SK-N-SH (cell line): ENCODE data around the gene ELOVL3.

Experiments used
- RAD21 ChIP-seq: IDR thresholded peaks from 2 replicates; pipeline ENCODE4 v1.6.1; 2012; ENCODE audit warnings: mild to moderate bottlenecking, low read length
- RXRA ChIP-seq: IDR thresholded peaks from 2 replicates; pipeline ENCODE4 v1.4.0; 2012; ENCODE audit warnings: low read depth, mild to moderate bottlenecking, borderline replicate concordance
- SMC3 ChIP-seq: IDR thresholded peaks from 2 replicates; pipeline ENCODE4 v1.6.1; 2012; ENCODE audit warnings: low read depth, low read length, improper control_type of control experiment
- TF ChIP-seq, protein P1 (sequence below): fragments of 200-600 bp; sonication (generic); IDR thresholded peaks from 2 replicates; pipeline ENCODE4 v1.6.1; 2017; ENCODE audit warnings: antibody characterized with exemption, mild to moderate bottlenecking, moderate library complexity
- TF ChIP-seq, protein P2 (sequence below): fragments of 150-350 bp; IDR thresholded peaks from 2 replicates; pipeline ENCODE4 v1.6.1; 2016; ENCODE audit warnings: mild to moderate bottlenecking, low read depth, low read length

DNA sequence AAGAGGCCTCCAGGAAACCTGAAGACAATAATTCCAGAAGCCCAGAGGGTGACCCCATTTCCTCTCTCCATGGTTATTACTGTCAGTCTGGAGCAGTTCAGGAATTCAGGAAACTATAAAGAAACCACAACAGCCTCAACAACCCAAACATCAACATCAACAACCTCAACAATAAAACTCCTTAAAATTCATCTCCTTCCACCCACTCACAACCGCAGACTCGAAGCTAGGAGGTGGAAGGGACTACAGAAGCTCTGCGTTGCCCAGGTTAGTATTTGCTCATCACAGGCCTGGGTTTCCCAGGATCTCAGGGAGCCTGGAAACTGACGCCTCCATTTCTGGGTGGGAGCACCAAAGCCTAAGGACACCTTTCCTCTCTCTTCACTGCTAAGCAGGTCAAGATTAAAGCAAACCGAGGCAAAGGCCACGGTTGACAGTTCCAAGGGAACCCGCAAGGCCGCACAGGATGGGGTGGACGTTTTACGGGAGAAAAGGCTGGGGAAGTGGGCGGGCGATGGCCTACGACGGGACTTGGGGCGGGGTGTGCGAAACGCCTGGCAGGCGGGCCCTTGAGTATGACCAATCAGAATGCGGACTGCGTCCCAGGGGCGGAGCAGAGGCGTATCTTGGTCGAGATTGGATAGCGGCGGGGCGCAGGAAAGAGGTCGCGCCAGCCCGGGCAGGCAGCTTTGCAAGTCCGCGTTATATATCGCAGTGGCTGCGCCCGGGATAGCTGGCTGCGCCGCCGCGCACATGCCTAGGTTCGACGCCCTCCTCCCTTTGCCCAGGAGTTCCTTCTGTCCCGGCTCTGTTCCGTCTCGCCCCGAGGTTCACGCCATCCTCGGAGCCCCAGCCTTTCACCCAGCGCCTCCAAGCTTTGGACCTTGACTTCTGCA, at the start of gene ELOVL3:
- TF ChIP-seq, protein P1, sequence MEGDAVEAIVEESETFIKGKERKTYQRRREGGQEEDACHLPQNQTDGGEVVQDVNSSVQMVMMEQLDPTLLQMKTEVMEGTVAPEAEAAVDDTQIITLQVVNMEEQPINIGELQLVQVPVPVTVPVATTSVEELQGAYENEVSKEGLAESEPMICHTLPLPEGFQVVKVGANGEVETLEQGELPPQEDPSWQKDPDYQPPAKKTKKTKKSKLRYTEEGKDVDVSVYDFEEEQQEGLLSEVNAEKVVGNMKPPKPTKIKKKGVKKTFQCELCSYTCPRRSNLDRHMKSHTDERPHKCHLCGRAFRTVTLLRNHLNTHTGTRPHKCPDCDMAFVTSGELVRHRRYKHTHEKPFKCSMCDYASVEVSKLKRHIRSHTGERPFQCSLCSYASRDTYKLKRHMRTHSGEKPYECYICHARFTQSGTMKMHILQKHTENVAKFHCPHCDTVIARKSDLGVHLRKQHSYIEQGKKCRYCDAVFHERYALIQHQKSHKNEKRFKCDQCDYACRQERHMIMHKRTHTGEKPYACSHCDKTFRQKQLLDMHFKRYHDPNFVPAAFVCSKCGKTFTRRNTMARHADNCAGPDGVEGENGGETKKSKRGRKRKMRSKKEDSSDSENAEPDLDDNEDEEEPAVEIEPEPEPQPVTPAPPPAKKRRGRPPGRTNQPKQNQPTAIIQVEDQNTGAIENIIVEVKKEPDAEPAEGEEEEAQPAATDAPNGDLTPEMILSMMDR: no peak
- no peak for TF ChIP-seq RXRA
- no peak for TF ChIP-seq RAD21
- TF ChIP-seq SMC3: no peak
- TF ChIP-seq, protein P2, sequence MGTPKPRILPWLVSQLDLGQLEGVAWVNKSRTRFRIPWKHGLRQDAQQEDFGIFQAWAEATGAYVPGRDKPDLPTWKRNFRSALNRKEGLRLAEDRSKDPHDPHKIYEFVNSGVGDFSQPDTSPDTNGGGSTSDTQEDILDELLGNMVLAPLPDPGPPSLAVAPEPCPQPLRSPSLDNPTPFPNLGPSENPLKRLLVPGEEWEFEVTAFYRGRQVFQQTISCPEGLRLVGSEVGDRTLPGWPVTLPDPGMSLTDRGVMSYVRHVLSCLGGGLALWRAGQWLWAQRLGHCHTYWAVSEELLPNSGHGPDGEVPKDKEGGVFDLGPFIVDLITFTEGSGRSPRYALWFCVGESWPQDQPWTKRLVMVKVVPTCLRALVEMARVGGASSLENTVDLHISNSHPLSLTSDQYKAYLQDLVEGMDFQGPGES: no peak
